GM10266 (cell line): ENCODE data around the gene GRPR.

Experiments used
- DNase-seq: peaks from one replicate; pipeline ENCODE4 v3.0.0; 2012; ENCODE audit errors: extremely low spot score
- CTCF ChIP-seq: IDR thresholded peaks from 2 replicates; pipeline ENCODE4 v1.5.1; 2012; ENCODE audit warnings: mild to moderate bottlenecking, low read depth; ENCODE audit not compliant: control insufficient read depth, insufficient read depth; ENCODE audit errors: missing control alignments

GRPR gene

GRCh38 chrX:16123222-16123786, at the start of gene GRPR:
Gene GRPR, plus strand, starts transcription at chrX:16123565. Its CDS starts 389 bp downstream, at chrX:16123954.
- peak; percentile 23 for DNase-seq
- peak; percentile 67 for TF ChIP-seq CTCF

- no peak for DNase-seq
- TF ChIP-seq CTCF, result no peak
Measured at GRCh38 chrX:16075087-16075486, 48.3 kb upstream of the GRPR start.

GRCh38 chrX:16076834-16077233, 46.5 kb upstream of the GRPR start:
- no peak for DNase-seq
- TF ChIP-seq CTCF, result no peak

GRCh38 chrX:16077811-16078210, 45.6 kb upstream of the GRPR start:
- no peak for TF ChIP-seq CTCF
- no peak for DNase-seq

- DNase-seq, result no peak
- no peak for TF ChIP-seq CTCF
Measured at GRCh38 chrX:16081357-16081756, 42.0 kb upstream of the GRPR start.

GRCh38 chrX:16082470-16083085, 40.8 kb upstream of the GRPR start:
- no peak for TF ChIP-seq CTCF
- DNase-seq, result no peak

- no peak for TF ChIP-seq CTCF
- no peak for DNase-seq
Measured at GRCh38 chrX:16087076-16087475, 36.3 kb upstream of the GRPR start.
